ENCODE measurements around the gene PIWIL1.

The PIWIL1 gene

DNA sequence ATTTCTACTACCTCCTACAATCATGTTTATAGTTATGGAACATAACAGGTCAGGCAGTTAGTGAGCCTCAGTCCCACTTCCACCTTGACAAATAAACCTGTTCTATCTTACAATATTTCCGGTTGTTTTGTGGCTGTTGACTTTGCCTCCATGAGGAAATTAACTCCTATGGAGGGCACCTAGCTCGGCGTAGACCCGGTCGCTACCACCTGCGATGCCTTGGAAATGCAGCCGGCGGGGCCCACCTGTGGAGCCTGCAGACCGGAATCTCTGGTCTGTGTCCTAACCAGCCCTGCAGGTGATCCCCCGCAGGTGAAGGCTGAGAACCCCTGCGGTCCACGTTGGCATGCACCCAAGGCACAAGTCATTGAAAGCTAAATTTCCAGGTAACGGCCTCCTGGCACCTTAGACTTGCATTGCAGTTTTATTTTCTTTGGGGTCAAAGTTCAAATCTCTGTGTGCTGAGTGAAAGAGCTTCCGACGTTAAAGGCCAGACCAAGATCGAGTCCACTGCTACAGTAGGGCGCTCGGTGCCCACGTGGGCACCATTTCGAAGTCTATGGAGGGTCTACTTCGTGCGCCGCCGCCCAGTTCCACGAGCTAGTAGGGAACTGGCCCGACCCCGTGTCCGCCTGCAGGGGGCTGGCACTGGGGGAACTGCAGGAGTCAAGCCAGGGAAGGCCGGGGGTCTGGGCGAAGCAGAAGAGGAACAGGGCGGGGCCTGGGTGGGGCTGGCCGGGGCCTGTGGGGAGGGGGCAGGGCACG lies 782 bp upstream of the PIWIL1 start:
- DNase-seq (ENCODE audit: low read depth in 2 of 2) = no peak

DNA sequence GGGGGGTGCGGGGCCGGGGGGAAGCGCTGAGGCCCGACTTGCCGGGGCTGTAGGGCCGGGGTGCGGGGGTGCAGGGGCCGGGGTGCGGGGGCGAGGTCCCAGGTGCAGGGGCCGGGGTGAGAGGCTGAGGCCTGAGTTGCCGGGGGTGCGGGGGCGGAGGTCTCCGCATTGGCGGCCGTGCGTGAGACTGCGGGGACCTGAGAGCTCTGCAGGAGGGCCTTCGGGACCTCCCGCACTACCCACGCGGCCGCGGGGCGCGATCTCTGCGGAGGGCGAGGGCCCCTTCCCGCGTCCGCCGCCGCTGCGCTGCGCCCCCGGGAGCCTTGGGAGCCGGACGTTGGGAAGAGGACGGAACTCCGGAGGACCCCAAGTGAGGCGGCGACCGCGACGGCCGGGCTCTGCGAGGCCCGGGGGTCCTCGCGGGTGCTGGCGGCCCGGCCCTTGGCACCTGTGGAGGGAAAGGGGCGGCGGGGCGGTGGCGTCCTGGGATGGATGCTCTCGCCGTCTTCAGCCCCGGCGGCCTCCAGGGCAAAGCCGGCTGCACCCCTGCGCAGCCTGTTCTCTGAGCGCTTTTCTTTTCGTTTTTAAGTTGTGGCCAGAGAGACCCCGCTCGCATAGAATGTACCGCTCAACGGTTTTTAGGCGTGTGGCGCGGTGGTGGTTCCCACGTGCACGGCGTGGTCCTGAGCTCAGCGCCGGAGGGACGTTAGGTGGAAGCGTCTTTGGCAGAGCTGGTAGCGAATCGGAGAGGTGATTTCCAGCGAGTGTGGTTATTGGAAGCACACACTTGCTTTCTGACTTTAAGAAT lies 1.3 kb downstream of the PIWIL1 start:
- DNase-seq (ENCODE audit: low read depth in 2 of 2) = no peak

- no peak for DNase-seq (ENCODE audit: low read depth in 2 of 2)
Observed at GRCh38 chr12:130339951-130340350, 2.3 kb downstream of the PIWIL1 start.

DNA sequence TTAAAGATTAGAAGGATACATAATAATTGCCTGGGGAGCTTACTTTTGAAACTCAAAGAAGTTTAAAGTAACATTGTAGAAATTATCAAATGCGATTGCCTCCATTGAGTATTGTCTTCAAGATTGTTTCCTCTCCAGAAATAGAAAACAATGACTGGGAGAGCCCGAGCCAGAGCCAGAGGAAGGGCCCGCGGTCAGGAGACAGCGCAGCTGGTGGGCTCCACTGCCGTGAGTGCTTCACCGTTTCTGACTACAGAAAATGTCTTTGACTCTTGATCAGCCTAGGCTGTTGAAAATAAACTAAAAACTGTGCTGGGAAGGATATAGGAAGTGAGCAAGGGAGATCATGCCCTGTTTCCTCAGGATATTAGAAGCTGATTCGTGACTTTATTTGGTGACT lies 4.8 kb downstream of the PIWIL1 start:
- DNase-seq (ENCODE audit: low read depth in 2 of 2) = no peak

DNA sequence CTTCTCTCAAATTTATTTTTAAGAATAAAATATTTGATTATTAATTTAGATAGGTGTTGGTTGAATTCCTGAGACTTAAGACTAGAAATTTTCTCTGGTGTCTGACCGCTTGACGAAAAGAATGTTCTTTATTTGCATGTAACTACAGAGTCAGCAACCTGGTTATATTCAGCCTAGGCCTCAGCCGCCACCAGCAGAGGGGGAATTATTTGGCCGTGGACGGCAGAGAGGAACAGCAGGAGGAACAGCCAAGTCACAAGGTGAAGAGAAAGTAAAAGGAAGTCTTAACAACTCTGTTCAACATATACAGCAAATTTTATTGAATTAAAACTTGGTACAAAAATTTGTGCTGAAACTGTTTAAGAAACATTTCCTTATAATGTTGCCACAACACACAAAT lies 5.2 kb downstream of the PIWIL1 start:
- no peak for DNase-seq (ENCODE audit: low read depth in 2 of 2)

DNA sequence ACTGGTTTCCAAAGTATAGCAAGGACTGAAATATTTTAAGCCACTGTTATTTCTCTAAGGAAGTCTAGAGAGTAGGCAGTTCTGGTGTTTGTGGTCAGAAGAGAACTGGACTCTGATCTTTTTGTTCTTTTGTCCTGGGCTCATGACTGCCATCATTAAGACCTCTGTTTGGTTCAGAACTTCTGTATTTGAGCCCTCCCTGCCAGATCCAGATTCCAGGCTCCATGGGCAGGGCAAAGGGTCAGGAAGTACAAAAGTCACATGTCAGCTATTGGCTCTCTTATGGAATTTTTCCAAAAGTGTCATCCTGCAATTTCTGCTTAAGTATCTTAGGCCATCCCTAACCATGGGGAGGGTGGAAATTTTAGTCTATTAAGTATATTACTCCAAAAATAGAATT lies 6.8 kb downstream of the PIWIL1 start:
- DNase-seq (ENCODE audit: low read depth in 2 of 2) = no peak

DNA sequence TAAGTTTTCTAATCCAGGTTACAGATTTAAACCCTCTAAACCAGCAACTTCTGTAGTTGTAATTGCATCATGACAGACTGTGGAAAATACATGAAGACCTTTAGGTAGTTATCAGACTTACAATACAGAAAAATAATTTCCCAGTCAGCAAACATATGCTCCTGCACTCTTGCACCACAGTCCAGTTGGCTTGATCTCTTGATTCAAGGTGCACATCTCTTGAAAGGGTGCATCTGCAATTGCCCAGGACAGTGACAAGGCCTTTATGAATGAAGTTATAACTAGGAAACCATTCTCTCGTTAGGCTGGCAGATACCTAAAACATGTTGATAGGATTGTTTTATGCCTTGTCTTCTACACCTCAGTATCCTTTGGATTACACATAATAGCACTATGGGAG lies 7.6 kb downstream of the PIWIL1 start:
- DNase-seq (ENCODE audit: low read depth in 2 of 2) = no peak

DNA sequence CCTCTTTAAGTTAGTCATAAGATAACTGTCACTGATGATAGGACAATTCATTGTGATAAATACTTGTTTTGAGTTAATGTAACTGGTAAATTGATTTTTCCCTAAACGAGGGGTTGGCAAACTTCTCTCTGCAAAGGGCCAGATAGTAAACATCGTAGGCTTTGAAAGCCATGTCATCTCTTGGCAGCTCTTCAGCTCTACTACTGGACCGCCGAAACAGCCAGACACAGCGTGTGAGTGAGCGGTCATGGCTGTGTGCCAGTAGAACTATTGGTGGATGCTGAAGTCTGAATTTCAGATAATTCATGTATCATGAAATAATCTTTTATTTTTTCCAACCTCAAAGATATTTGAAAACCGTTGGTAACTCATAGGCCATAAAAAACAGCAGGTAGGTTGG lies 9.9 kb downstream of the PIWIL1 start:
- no peak for DNase-seq (ENCODE audit: low read depth in 2 of 2)

- DNase-seq (ENCODE audit: low read depth in 2 of 2) = no peak
Observed at GRCh38 chr12:130350715-130351114, 13.0 kb downstream of the PIWIL1 start.

GRCh38 chr12:130351326-130351725 lies 13.6 kb downstream of the PIWIL1 start:
- no peak for DNase-seq (ENCODE audit: low read depth in 2 of 2)

DNA sequence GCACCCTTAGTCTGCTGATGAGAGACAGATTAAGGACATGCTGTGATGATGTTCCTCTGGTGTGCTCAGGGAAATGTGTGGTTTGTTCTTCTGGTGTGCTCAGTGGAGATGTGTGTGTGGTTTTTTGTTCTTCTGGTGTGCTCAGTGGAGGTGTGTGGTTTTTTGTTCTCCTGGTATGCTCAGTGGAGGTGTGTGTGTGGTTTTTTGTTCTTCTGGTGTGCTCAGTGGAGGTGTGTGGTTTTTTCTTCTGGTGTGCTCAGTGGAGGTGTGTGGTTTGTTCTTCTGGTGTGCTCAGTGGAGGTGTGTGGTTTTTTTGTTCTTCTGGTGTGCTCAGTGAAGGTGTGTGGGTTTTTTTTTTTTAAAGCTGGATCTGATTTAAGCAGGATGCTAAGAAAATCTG lies 15.4 kb downstream of the PIWIL1 start:
- DNase-seq (ENCODE audit: low read depth in 2 of 2) = no peak

GRCh38 chr12:130354407-130354806 lies 16.7 kb downstream of the PIWIL1 start:
- no peak for DNase-seq (ENCODE audit: low read depth in 2 of 2)

DNA sequence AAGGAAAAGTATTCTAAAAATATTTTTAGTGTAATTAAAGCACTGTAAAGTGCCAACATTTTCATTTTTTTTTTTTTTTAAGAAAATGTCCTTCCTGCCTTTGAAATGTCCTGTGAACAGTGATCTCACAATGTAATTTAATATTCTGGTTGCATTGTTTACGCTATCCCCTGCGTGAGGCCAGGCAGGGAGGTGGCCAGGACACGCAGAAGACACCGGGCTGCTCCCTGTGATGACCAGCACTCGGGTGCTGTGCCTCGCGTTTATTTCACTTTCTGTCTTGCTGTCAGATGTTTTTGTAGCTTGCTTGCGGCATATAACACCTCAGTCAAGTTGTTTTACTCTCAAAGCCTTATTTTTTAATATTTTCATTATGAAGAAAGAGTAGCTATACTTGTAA lies 18.5 kb downstream of the PIWIL1 start:
- no peak for DNase-seq (ENCODE audit: low read depth in 2 of 2)

DNA sequence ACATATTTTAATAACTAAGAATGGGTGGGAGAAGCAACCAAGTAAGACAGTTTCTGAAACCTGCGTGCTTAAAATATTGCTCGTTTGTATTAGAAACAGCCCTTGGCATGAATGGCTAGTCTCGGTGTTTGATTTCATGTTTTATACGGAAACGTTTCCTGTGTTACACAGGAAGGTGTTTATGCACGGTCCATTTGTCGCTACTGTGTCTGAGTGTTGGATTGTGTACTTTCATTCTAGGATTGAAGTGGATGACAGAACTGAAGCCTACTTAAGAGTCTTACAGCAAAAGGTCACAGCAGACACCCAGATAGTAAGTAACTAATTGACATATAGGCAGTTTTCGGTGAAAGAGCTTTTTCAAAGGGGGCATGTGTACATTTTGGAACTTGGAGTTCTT lies 19.6 kb downstream of the PIWIL1 start:
- no peak for DNase-seq (ENCODE audit: low read depth in 2 of 2)

DNA sequence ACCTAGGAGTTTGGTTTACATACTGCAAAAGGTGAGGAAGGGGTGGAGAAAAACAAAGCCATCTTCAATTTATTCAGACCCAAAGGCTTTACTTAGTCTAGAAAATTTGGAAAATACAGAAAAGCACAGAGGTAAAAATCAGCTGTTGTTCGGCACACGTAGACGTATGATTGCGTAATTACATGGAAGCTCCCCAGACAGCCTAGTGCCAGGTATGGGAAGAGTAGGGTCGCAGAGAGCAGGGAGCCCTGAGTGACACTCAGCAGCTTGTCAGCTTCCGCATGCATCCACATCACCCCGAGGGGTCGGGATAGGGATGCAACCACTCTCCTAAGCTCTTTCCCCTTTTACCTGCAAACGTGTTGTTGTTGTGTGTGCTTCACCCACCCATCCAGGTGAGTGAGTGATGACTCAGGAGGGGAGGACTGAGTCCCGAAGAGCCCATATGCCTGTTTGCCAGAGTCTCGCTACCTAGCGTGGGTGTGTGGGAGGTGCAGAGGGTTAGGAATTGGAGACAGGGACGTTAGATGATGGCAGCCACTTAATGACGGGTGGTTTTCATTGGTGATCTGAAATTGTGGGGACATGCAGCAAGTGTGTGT lies 20.1 kb downstream of the PIWIL1 start:
- no peak for DNase-seq (ENCODE audit: low read depth in 2 of 2)

DNA sequence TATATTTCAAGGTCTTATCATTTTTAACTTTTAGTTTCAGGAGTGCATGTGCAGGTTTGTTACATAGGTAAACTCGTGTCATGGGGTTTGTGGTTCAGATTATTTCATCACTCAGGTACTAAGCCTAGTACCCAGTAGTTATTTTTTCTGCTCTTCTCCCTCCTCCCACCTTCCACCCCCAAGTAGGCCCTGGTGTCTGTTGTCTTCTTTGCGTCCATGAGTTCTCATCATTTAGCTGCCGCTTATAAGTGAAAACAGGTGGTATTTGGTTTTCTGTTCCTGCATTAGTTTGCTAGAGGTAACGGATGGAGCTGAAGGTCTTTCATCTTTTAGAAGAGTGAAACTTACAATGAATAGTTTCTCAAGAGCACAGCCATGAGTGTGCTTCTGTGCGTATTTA lies 24.4 kb downstream of the PIWIL1 start:
- no peak for DNase-seq (ENCODE audit: low read depth in 2 of 2)

DNA sequence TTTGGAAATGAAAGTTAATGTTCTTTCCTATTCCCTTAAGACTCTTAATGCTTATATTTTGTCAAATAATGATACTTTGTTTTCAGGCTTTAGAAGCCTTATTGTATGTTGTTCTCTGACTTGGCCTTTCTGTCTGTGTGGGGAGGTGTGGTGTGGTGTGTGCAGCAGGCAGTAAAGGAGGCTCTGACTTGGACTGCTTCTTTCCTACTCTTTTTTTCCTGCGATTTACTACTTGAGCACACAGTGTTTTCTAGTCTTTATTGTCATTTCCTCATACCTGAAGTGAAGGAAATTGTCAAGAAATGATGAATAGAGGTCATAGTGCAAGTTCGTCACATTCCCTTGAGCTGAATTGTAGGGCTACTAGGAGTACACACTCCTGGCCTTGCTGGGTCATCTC lies 26.9 kb downstream of the PIWIL1 start:
- DNase-seq (ENCODE audit: low read depth in 2 of 2) = no peak

GRCh38 chr12:130366159-130366558 lies 28.5 kb downstream of the PIWIL1 start:
- DNase-seq (ENCODE audit: low read depth in 2 of 2) = no peak

DNA sequence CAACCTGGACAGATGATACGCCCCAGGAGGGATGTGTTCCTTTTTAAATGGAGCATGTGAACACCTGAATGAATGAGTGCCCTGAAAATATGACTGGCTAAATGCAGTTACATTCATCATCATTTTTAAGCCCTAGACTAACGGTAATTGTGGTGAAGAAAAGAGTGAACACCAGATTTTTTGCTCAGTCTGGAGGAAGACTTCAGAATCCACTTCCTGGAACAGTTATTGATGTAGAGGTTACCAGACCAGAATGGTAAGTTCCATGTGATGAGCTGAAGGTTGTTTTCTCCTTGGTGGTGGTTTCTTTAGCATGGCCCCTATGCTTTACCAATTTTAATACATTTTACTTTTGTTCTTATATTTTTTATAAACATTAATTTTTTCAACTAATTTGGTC lies 29.3 kb downstream of the PIWIL1 start:
- DNase-seq (ENCODE audit: low read depth in 2 of 2) = no peak

GRCh38 chr12:130367523-130367922 lies 29.8 kb downstream of the PIWIL1 start:
- DNase-seq (ENCODE audit: low read depth in 2 of 2) = no peak

DNA sequence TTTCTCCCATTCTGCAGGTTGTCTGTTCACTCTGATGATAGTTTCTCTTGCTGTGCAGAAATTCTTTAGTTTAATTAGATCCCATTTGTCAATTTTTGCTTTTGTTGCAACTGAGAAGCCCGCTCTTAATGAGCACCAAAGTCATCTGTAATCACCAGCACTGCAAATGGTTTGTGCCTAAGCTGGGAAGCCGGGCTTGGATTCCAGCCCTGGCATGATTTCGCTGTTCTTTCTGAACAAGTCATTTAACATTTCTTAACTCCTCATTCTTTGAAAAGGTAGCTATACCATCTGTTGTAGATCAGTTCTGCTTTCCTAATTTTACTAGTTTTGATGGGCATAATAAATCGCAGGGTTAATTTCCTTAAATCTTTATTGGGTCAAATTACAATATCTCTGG lies 32.1 kb downstream of the PIWIL1 start:
- no peak for DNase-seq (ENCODE audit: low read depth in 2 of 2)

DNA sequence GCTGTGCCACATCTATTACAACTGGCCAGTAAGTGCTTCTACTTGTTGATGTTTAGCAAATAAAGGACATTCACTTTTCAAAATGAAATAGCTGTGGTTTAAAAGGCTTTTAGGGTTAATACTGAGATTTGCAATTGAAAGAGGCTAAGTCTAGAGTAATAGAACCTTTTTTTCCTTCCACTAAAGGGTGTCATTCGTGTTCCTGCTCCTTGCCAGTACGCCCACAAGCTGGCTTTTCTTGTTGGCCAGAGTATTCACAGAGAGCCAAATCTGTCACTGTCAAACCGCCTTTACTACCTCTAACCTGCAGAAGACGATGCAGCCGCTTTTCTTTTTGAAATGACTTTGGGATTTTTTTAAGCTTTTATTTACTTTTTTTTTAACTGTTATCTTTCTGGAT lies 33.6 kb downstream of the PIWIL1 start:
- no peak for DNase-seq (ENCODE audit: low read depth in 2 of 2)

DNA sequence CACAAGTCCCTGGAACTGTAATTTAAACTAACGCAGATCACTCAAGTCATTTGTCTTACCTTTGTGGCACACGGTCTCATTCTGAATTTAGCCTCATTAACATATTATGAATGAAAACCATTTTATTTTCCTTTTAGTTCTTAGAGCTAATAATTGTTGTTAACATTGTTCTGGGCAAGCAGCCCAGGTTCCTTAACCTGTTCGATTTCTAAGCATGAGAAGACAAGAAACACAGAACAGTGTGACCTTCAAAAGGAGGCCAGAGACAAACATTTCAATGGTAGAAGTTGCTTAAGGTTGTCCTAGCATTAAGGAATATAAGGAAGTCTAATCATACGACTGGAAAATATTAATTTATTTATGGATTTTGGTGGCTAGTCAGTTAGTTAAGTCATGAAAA lies 35.2 kb downstream of the PIWIL1 start:
- DNase-seq (ENCODE audit: low read depth in 2 of 2) = no peak

Data from stimulated activated CD8-positive, alpha-beta memory T cell treated with anti-CD3 and anti-CD28 coated beads, Interleukin-15, amount 100 ng/mL, for 4 hours (primary cell).